ENCODE results near the gene IPO9.

IPO9 gene

DNA sequence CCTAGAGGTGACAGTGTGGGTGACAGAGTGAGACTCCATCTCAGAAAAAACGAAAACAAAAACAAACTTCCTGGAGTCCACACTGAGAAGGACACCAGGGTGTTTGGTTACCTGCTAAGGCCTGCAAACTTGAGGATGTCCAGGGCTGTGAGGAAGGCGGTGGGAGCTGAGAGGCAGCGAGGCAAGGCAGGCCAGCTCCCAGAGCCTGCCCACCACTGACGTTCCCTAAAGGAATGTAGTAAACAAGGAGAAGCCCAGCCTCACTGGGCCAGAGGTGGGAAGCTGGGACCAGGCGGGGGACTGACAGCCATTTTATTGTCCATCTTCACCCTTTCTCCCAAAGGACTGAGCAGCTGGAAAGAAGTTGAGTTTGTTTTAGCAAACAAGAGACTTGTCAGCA, 83.9 kb downstream of the IPO9 start:
- DNase-seq = no peak

DNA sequence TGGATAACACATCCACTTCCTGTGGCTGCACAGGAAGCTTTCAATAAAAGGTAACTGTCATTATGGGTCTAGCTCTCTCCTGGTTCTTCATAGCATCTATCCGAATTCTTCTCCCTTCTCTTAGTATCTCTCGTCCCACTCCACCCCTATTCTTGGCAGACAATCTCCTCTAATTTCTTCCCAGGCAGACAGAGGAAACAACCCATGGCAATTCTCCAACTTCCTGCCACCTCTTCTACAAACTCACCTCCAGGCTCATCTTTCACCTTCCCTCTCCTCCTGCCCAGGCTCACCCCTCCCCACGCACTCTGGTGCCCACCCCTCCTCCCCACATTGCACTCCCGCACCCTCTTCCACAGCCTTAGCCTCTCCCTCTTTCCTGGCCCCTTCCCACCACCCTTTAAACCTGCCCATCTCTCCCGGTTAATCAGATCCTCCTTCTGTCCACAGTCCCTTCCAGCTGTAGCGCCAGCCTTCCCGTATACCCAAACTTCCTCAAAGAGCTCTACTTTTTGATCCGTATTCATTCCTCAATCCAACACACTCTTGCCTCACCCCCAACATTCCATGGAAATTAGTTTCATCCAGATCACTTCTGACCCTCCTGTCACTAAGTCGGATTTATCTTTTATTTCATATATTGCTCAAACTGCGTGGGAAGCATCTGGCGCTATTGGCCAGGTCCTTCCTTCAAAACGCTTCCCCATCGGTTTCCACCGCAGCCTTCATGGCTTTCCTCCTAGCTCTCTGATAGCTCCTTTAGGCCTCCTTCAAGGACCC, 85.7 kb downstream of the IPO9 start:
- no peak for DNase-seq

DNA sequence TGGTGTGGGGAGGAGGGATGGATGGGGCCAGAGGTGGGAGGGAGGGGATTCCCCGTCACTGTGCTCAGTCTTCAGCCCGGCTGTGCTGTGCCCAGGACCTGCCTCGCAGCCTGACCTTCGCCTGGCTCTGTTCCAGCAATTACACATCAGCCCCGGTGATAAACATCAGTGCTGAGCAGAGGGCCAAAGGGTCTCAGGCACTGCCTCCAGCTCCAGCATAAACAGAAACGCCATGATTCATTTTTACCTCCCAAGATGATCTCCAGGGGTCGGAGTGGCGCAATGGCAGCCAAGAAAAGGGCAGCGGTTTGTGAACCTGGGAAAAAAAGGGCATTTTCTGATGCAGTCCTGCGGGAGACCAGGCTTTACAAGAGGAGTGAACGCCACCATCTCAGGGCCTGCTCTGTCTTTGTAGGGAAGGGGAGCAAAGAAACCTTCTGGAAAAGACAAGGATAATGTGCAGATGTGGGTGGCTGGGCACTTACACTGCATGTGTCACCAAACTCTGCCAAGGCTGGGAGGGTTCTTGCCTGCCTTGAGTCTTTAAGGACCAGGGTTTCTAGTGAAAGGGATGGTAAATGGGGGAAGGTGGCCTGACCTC, 87.8 kb downstream of the IPO9 start:
- DNase-seq = no peak

DNA sequence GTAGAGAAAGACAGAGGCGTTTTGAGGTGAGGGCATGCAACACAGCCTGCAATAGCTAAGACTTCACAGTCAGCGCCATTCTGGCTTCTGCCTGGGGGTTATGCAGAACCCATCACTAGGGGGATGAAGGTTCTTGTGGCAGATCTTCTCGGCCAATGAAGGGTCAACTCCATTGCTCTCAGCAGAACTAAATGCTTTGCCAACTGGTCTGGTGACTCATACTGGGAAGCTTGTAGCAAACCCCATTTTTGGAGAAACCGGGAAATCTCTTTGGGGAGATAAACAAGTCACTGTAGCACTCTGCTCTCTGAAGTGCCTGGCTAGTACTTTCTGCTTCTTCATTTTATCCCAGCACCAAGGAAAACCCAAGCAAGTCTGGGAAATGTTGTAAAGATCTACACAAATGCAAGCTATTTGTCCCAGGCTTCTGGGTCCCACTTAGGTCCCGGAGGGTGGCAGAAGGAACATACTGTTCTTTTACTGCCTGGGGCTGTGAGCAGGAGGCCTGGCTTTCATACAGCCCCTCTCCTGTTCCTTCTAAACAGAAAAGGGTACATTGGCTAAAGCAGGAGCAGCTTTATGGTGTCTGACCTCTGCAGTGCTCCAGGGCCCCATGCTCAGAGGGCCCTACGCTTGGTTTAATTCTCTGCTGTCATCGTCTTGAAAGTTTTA, 88.5 kb downstream of the IPO9 start:
- DNase-seq = no peak

DNA sequence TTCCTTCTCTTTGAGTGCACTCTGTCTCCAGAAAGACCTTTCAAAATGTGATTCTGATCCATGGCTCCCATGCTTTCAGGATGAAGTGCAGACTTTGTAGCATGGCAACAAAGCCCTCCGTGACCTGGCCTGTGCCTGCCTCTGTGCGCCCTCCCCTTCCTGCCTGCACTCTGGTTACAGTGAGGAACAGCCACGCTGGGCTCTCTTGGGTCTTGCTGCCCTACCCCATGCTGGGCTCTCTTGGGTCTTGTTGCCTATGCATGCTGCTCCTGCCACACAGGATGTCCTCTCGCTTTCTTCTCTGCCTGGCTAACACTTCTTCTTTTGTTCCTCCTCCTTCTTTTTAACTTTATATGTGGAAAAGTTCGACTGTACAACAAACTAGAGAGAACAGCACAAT, 89.4 kb downstream of the IPO9 start:
- DNase-seq = no peak

DNA sequence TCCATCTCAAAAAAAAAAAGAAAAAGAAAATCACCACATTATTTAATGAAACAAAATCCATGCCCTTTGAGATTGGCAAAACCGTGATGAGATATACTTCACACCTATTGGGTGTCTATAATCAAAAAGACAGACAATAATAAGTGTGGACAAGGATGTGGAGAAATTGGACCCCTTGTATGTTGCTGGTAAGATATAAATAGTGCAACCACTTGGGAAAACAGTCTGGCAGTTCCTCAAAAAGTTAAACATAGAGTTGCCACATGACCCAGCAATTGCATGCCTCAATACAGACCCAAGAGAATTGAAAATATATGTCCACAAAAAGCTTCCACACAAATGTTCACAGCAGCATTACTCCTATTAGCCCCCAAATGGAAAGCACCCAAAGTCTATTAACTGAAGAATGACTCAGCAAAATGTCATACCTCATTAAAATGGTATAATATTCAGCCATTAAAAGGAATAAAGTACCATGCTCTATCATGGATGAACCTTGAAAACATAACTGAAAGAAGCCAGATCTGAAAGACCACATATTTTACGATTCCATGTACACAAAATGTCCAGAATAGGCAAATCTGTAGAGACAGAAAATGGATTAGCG, 93.1 kb downstream of the IPO9 start:
- DNase-seq = no peak

DNA sequence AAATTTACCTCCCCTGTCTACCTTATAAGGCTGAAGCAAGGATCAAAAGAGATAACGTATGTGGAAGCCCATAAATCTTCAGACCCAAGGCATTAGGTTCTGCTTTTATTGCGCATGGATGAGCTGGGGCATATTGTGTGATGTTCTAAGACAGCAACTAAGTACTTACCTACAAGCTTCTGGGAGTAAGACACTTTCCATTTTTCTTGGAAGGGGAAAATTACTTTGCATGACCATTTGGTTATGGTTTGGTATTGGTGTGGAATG, 96.3 kb downstream of the IPO9 start:
- no peak for DNase-seq

DNA sequence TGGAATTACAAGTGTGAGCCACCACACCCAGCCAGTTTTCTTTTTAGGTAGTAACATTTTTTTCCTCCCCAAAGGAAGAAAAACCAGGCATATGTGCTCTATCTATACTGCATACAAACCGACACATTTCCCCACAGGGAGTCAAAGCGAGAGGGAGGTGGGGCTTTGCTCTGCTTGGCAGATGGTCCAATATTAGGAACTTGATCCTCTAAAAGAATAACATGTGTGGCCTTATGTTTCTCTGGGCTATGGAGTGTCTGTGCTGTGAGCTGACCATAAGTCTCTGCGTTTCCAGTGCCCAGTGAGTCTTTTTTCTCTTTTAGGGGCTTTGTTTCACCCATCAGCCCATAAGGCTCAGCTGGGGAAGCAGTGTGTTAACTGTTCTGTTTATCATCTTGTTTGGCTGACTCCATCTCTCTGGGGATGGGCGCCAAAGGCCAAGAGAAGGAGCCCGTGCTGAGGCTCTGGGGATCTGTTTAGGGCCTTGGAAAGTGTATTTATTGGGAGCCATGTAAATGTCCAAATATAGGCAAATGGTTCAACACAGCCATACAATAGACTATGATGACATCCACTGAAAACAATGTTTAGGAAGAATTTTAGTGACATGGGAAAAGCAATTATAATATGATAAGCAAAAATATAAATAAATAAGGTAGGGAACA, 97.2 kb downstream of the IPO9 start:
- no peak for DNase-seq

DNA sequence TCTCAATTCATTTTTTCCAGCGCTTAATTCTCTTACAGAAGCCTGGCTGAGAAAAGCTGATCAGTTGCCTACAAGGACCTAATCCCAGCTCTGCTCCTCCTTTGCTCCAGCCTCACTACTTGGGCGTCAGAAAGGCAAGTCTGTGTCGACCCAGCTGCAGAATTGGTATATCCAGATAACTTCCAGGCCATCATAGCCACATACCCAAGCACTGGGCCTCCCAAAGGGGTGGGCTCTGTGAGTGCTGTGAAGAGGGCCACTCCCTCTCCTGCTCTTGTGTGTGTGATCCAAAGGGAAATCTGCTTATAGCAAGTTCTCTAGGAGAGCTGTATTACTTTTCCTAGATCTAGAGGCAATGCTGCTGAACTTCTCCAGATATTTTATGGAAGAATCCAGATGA, 99.3 kb downstream of the IPO9 start:
- no peak for DNase-seq

DNA sequence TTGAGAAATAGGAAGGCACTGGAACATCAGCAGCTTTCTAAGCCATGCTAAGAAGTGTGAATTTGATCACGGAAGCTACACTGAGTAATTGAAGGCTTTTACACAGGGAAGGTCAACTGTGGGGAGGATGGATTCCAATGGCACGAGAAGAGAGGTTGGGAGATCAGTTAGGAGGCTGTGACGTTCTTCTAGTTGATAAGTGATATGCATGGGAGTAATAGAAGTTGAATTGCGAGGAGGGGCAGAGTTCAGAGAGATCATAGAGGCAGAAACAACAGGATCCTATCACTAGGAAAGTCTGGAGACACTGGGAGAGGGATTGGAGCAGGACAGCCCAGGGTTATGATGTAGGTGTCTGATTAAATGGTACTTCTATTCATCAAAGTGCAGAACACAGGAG, 101.2 kb downstream of the IPO9 start:
- DNase-seq = no peak

DNA sequence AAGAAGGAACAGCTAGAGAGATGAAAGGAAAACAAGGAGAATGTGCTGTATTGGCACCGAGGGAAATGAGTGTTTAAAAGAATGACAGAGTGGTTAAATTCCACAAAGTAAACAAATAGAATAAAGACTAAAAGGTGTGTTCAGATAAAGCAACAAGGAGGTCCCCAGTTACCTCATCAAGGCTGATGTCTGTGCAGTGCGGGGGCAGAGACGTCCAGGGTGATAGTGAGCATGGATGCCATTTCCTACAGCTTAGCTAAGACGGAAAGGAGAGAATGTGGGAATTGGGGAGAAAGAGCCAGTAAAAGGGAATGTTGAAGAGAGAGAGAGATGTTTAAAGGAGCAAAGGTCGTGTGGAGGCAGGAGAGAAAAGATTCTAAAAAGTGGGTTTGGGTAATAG, 101.8 kb downstream of the IPO9 start:
- no peak for DNase-seq

Data from activated CD8-positive, alpha-beta memory T cell treated with anti-CD3 and anti-CD28 coated beads for 24 hours (primary cell).